Astrocyte (in vitro differentiated cells and primary cell): ENCODE data around the gene E2F1. TPM values are rescaled to one million over a fixed set of nuclear protein-coding genes. Genes with fewer than 3 reads are reported as not detected.

Experiments
- DNase-seq: peaks from one replicate; pipeline ENCODE4 v3.0.0-alpha.2; 2010; ENCODE audit warnings: low read depth
- FAIRE-seq: peaks from 2 replicates; lab custom pipeline; 2011; peaks lifted over from hg19 to GRCh38; lab: Jason Lieb, UNC
- H2AFZ ChIP-seq: 2 replicates; pipeline ENCODE4 v1.6.0; 2012; ENCODE audit warnings: low read depth, low read length, inconsistent platforms
- H3K27ac ChIP-seq: 2 replicates; pipeline ENCODE4 v1.5.1; 2011; ENCODE audit warnings: low read depth, low read length, inconsistent platforms
- H3K27me3 ChIP-seq: 2 replicates; pipeline ENCODE4 v1.6.0; 2011; ENCODE audit warnings: low read length, inconsistent platforms; ENCODE audit not compliant: insufficient read depth
- H3K36me3 ChIP-seq: 2 replicates; pipeline ENCODE4 v1.5.1; 2011; ENCODE audit warnings: low read length, inconsistent platforms; ENCODE audit not compliant: insufficient read depth
- H3K4me1 ChIP-seq: 2 replicates; pipeline ENCODE4 v1.5.1; 2011; ENCODE audit warnings: low read length, inconsistent platforms; ENCODE audit not compliant: insufficient read depth
- H3K4me2 ChIP-seq: 2 replicates; pipeline ENCODE4 v1.6.0; 2012; ENCODE audit warnings: low read length, inconsistent platforms
- H3K4me3 ChIP-seq: 2 replicates; pipeline ENCODE4 v1.5.1; 2011; ENCODE audit warnings: low read depth, mild to moderate bottlenecking, low read length, inconsistent platforms; ENCODE audit not compliant: insufficient read depth
- H3K79me2 ChIP-seq: 2 replicates; pipeline ENCODE4 v1.6.0; 2012; ENCODE audit warnings: mild to moderate bottlenecking, low read length, inconsistent platforms; ENCODE audit not compliant: insufficient read depth
- H3K9ac ChIP-seq: 2 replicates; pipeline ENCODE4 v1.6.0; 2012; ENCODE audit warnings: mild to moderate bottlenecking, low read length, inconsistent platforms
- H3K9me3 ChIP-seq: 2 replicates; pipeline ENCODE4 v1.5.1; 2012; ENCODE audit warnings: low read depth, mild to moderate bottlenecking, low read length, inconsistent platforms; ENCODE audit not compliant: insufficient read depth
- H4K20me1 ChIP-seq: 2 replicates; pipeline ENCODE4 v1.6.0; 2012; ENCODE audit warnings: low read length, inconsistent platforms; ENCODE audit not compliant: insufficient read depth
- H3K27ac Mint-ChIP-seq: one replicate; pipeline ENCODE4 v1.8.0; 2021; ENCODE audit warnings: mild to moderate bottlenecking, mixed read lengths; ENCODE audit not compliant: unreplicated experiment
- H3K27me3 Mint-ChIP-seq: one replicate; pipeline ENCODE4 v1.8.0; 2021; ENCODE audit warnings: low read depth, mixed read lengths; ENCODE audit not compliant: unreplicated experiment
- H3K36me3 Mint-ChIP-seq: one replicate; pipeline ENCODE4 v1.8.0; 2021; ENCODE audit warnings: low read depth, mixed read lengths; ENCODE audit not compliant: unreplicated experiment
- H3K4me1 Mint-ChIP-seq: one replicate; pipeline ENCODE4 v1.8.0; 2021; ENCODE audit warnings: low read depth, mixed read lengths; ENCODE audit not compliant: unreplicated experiment
- H3K4me3 Mint-ChIP-seq: one replicate; pipeline ENCODE4 v1.8.0; 2021; ENCODE audit warnings: mild to moderate bottlenecking, moderate library complexity, mixed read lengths; ENCODE audit not compliant: unreplicated experiment
- H3K9me3 Mint-ChIP-seq: one replicate; pipeline ENCODE4 v1.8.0; 2021; ENCODE audit warnings: mild to moderate bottlenecking, mixed read lengths; ENCODE audit not compliant: unreplicated experiment
- EZH2 ChIP-seq: IDR thresholded peaks from 2 replicates; pipeline ENCODE4 v1.6.1; 2012; ENCODE audit warnings: mild to moderate bottlenecking, low read length, inconsistent platforms; ENCODE audit not compliant: insufficient read depth
- total RNA-seq: library from RNA; stranded (reverse); gene quantifications from 2 replicates; pipeline ENCODE4 v1.2.1, GENCODE V29; 2021
- TF ChIP-seq, protein P1 (sequence below): IDR thresholded peaks from 2 replicates; pipeline ENCODE4 v1.5.1; 2011; ENCODE audit warnings: low read depth, mild to moderate bottlenecking, inconsistent platforms, low read length, moderate library complexity; ENCODE audit not compliant: insufficient read depth

Gene E2F1
- total RNA-seq, 1 donor from 2014 or later, result 2.3 TPM

- H3K4me3 Mint-ChIP-seq, result no peak overlapping the region
- H3K36me3 ChIP-seq, result peaks cover 3% of the 10 kb centered on the region
- no peak for FAIRE-seq
- H3K9me3 ChIP-seq, result no peaks in the 10 kb centered on the region
- no peaks in the 10 kb centered on the region for H3K27me3 ChIP-seq
- no peak for DNase-seq
- TF ChIP-seq EZH2, result no peak
- TF ChIP-seq, protein P1, sequence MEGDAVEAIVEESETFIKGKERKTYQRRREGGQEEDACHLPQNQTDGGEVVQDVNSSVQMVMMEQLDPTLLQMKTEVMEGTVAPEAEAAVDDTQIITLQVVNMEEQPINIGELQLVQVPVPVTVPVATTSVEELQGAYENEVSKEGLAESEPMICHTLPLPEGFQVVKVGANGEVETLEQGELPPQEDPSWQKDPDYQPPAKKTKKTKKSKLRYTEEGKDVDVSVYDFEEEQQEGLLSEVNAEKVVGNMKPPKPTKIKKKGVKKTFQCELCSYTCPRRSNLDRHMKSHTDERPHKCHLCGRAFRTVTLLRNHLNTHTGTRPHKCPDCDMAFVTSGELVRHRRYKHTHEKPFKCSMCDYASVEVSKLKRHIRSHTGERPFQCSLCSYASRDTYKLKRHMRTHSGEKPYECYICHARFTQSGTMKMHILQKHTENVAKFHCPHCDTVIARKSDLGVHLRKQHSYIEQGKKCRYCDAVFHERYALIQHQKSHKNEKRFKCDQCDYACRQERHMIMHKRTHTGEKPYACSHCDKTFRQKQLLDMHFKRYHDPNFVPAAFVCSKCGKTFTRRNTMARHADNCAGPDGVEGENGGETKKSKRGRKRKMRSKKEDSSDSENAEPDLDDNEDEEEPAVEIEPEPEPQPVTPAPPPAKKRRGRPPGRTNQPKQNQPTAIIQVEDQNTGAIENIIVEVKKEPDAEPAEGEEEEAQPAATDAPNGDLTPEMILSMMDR, result no peak
- H3K4me2 ChIP-seq, result no peak overlapping the region
- H3K27me3 Mint-ChIP-seq, result no peaks in the 10 kb centered on the region
- no peaks in the 10 kb centered on the region for H3K9me3 Mint-ChIP-seq
- peaks cover 76% of the 10 kb centered on the region for H4K20me1 ChIP-seq
- H3K9ac ChIP-seq, result no peak overlapping the region
- H3K4me1 ChIP-seq, result peaks cover 21% of the 10 kb centered on the region
- H3K4me3 ChIP-seq, result no peak overlapping the region
- H3K36me3 Mint-ChIP-seq, result peaks cover 19% of the 10 kb centered on the region
- no peak overlapping the region for H3K27ac Mint-ChIP-seq
- no peak overlapping the region for H3K27ac ChIP-seq
- peaks cover 3% of the 10 kb centered on the region for H3K4me1 Mint-ChIP-seq
- no peaks in the 10 kb centered on the region for H3K79me2 ChIP-seq
- no peak overlapping the region for H2AFZ ChIP-seq
Measured at GRCh38 chr20:33645396-33645795, 40.8 kb downstream of the E2F1 start.

DNA sequence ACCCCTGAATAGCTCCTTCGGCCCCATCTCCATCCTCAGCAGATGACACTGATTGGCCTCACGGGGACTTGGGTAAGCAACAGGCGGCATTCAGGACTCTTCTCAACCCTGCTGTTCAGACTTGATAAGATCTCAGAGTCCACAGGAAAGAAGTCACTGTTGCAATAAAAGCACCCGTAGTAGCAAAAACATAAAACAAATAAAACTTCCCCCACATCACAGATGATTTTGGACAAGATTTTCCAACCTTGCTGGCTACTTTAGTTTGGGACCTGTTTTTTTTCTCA lies 41.2 kb downstream of the E2F1 start:
- Histone ChIP-seq H3K9me3 (no peaks in the 10 kb centered on the region), H3K27me3 (no peaks in the 10 kb centered on the region), H3K27ac (no peak overlapping the region), H3K4me1 (peaks cover 21% of the 10 kb centered on the region), H3K4me2 (no peak overlapping the region), H3K9ac (no peak overlapping the region), H2AFZ (no peak overlapping the region), H4K20me1 (peaks cover 73% of the 10 kb centered on the region), H3K36me3 (peaks cover 3% of the 10 kb centered on the region), H3K79me2 (no peaks in the 10 kb centered on the region), H3K4me3 (no peak overlapping the region)
- no peak for FAIRE-seq
- TF ChIP-seq, protein P1, result no peak
- TF ChIP-seq EZH2, result no peak
- Mint-ChIP-seq H3K27ac (no peak overlapping the region), H3K4me1 (peaks cover 3% of the 10 kb centered on the region), H3K9me3 (no peaks in the 10 kb centered on the region), H3K27me3 (no peaks in the 10 kb centered on the region), H3K4me3 (no peak overlapping the region), H3K36me3 (peaks cover 19% of the 10 kb centered on the region)
- DNase-seq, result no peak

GRCh38 chr20:33644313-33645071 lies 41.7 kb downstream of the E2F1 start:
- Histone ChIP-seq H3K4me1 (peaks cover 21% of the 10 kb centered on the region), H3K27me3 (no peaks in the 10 kb centered on the region), H3K9me3 (no peaks in the 10 kb centered on the region), H3K4me2 (no peak overlapping the region), H3K36me3 (peaks cover 3% of the 10 kb centered on the region), H2AFZ (no peak overlapping the region), H4K20me1 (peaks cover 70% of the 10 kb centered on the region), H3K79me2 (no peaks in the 10 kb centered on the region), H3K9ac (no peak overlapping the region), H3K27ac (no peak overlapping the region), H3K4me3 (no peak overlapping the region)
- no peaks in the 10 kb centered on the region for H3K9me3 Mint-ChIP-seq
- no peak overlapping the region for H3K27ac Mint-ChIP-seq
- H3K36me3 Mint-ChIP-seq, result peaks cover 22% of the 10 kb centered on the region
- FAIRE-seq (no peak), DNase-seq (no peak)
- TF ChIP-seq EZH2, result no peak
- TF ChIP-seq, protein P1, result no peak
- H3K27me3 Mint-ChIP-seq, result no peaks in the 10 kb centered on the region
- peaks cover 3% of the 10 kb centered on the region for H3K4me1 Mint-ChIP-seq
- no peak overlapping the region for H3K4me3 Mint-ChIP-seq
